ENCODE results near the gene HBB.
"Not testable (repeated sequence)": the region's sequence is repeated elsewhere in the genome, so short reads cannot be mapped to it uniquely, and the experiment has no call there.

Gene HBB

DNA sequence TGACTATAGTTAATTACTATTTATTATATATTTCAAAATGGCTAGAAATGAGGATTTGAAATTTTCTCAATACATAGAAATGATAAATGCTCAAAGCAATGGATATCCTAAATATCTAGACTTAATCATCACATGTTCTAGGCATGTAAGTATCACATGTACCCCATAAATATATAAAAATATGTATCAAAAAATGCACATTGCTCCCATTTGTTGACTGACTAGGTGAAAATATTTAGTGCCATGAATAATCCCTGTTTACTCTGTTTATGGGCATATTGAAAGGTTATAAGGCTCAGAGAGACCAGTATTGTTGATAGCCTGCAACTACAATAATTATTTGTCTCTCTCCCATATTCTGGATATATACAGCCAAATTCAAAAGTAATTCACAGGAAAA is 39.7 kb upstream of the HBB start:
- no peak for DNase-seq (ENCODE audit: low read depth)
- no peak overlapping the region for H3K4me3 ChIP-seq (ENCODE audit: low read depth, low read length)
- TF ChIP-seq, protein P1, sequence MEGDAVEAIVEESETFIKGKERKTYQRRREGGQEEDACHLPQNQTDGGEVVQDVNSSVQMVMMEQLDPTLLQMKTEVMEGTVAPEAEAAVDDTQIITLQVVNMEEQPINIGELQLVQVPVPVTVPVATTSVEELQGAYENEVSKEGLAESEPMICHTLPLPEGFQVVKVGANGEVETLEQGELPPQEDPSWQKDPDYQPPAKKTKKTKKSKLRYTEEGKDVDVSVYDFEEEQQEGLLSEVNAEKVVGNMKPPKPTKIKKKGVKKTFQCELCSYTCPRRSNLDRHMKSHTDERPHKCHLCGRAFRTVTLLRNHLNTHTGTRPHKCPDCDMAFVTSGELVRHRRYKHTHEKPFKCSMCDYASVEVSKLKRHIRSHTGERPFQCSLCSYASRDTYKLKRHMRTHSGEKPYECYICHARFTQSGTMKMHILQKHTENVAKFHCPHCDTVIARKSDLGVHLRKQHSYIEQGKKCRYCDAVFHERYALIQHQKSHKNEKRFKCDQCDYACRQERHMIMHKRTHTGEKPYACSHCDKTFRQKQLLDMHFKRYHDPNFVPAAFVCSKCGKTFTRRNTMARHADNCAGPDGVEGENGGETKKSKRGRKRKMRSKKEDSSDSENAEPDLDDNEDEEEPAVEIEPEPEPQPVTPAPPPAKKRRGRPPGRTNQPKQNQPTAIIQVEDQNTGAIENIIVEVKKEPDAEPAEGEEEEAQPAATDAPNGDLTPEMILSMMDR (conservative IDR thresholded peaks at IDR 0.05; ENCODE audit: low read depth, low read length), result no peak

DNA sequence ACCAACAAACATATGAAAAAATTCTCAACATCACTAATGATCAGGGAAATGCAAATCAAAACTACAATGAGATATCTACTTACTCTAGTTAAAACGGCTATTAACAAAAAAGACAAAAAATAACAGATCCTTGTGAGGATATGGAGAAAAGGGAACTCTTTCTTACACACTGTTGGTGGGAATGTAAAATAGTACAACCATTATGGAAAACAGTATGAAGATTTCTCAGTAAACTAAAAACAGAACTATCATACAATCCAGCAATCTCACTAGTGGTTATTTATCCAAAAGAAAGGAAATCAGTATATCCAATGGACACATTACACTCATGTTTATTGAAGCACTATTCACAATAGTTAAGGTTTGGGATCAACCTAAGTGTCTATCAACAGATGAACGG is 39.0 kb upstream of the HBB start:
- TF ChIP-seq, protein P1 (conservative IDR thresholded peaks at IDR 0.05; ENCODE audit: low read depth, low read length), result no peak
- no peak overlapping the region for H3K4me3 ChIP-seq (ENCODE audit: low read depth, low read length)
- no peak for DNase-seq (ENCODE audit: low read depth)

DNA sequence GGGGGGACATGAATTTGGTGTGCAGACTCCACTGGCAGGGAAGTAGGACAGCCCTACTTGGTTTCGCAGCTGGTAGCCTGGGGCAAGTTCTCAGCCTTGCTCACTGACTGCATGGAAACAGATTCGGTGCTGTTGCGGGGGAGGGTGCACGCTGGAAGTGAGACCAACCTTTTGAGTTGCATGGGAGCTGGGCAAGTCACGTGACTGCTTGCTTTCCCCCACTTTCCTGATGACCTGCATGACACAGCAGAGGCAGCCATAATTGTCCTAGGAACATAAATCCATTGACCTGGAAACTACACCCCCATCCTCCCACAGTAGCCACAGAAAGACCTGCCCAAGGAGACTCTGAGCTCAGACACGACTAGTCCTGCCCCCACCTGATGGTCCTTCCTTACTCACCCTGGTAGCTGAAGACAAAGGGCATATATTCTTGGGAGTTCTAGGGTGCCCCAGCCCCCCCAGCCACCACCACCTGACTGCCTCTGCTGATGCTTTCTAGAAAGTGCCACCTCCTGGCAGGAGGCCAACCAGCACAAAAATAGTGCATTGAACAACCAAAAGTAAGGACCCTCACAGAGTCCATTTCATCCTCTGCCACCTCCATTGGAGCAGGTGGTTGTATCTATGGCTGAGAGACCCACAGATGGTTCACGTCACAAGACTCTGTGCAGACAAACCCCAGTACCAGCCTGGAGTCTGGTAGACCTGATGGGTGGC is 31.8 kb upstream of the HBB start:
- DNase-seq (ENCODE audit: low read depth), result no peak
- TF ChIP-seq, protein P1 (conservative IDR thresholded peaks at IDR 0.05; ENCODE audit: low read depth, low read length), result no peak
- H3K4me3 ChIP-seq (ENCODE audit: low read depth, low read length), result no peak overlapping the region

DNA sequence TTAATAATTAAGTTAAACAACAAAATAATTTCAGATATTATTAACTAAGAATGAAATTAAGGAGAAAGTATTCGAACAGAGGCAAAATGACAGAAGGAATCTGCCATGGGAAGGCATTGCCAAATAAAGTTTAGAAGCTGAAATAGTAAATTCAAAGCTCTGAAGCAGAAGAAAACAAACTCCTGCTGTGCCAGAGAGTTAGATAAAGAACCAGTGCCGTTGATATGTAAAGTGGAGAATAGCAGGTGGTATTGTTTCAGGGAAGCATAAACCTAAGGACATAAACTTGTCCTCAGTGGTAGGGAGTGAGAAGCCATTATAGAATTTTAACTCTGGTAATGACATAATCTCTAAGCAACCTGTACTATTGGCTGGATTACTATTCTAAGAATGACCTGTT is 30.4 kb upstream of the HBB start:
- no peak overlapping the region for H3K4me3 ChIP-seq (ENCODE audit: low read depth, low read length)
- TF ChIP-seq, protein P1 (conservative IDR thresholded peaks at IDR 0.05; ENCODE audit: low read depth, low read length), result no peak
- no peak for DNase-seq (ENCODE audit: low read depth)

DNA sequence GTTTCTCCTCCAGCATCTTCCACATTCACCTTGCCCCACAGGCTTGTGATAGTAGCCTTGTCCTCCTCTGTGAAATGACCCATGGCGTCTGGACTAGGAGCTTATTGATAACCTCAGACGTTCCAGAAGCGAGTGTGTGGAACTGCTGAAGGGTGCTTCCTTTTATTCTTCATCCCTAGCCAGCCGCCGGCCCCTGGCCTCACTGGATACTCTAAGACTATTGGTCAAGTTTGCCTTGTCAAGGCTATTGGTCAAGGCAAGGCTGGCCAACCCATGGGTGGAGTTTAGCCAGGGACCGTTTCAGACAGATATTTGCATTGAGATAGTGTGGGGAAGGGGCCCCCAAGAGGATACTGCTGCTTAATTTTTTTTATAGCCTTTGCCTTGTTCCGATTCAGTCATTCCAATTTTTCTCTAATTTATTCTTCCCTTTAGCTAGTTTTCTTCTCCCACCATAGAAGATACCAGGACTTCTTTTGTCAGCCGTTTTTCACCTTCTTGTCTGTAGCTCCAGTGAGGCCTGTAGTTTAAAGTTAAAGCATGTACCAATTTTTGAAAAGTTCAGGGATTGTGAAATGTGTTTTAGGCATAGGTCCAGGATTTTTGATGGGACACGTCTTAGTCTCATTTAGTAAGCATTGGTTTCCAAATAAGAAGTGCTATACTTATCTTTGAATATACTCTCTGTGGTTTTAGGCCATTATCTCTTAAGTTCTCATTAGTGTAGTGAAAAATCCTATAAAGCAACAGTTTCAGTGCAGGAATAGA is 28.0 kb upstream of the HBB start, which contains the start of gene HBG2:
HBG2 (minus strand) TSS at position 136 of the 768 bp plus-strand sequence; CDS start at position 83, 53 bp downstream.
- H3K4me3 ChIP-seq (ENCODE audit: low read depth, low read length), result not testable (repeated sequence)
- peak; percentile 25 for DNase-seq (ENCODE audit: low read depth)

DNA sequence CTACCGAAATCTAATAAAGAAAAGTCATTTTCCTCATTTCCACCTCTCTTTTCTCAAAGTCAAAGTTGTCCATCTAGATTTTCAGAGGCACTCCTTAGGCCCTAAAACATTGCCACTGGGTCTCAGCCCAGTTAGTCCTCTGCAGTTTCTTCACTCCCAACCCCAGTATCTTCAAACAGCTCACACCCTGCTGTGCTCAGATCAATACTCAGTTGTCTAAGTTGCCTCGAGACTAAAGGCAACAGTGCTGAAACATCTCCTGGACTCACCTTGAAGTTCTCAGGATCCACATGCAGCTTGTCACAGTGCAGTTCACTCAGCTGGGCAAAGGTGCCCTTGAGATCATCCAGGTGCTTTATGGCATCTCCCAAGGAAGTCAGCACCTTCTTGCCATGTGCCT is 27.2 kb upstream of the HBB start:
- DNase-seq (ENCODE audit: low read depth); H3K4me3 ChIP-seq (ENCODE audit: low read depth, low read length): not testable (repeated sequence)

DNA sequence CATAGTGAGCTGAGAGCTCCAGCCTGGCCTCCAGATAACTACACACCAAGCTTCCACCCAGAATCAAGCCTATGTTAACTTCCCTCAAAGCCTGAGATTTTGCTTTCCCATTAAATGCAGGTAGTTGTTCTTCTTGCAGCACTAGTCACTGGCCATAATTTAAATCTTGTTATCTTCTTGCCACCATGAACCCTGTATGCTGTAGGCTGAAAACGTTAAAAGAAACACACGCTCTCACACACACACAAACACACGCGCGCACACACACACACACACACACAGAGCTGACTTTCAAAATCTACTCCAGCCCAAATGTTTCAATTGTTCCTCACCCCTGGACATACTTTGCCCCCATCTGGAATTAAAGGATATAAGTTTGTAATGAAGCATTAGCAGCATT is 26.6 kb upstream of the HBB start:
- not testable (repeated sequence) for H3K4me3 ChIP-seq (ENCODE audit: low read depth, low read length); DNase-seq (ENCODE audit: low read depth)

DNA sequence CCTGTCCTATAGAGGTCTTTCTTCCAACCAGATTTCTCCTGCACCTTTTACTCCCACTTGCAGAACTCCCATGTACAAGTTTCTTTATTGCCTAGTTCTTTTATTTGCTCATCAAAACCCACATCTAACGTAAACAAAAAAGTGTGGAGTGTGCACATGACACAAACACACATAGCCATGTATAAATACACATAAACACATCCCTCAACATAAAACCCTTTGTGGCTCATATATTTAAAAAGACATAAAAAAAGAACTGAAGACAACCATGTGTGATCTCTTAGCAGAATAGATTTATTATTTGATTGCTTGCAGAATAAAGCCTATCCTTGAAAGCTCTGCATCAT is 26.0 kb upstream of the HBB start:
- TF ChIP-seq, protein P1 (conservative IDR thresholded peaks at IDR 0.05; ENCODE audit: low read depth, low read length), result no peak
- no peak overlapping the region for H3K4me3 ChIP-seq (ENCODE audit: low read depth, low read length)
- no peak for DNase-seq (ENCODE audit: low read depth)
